Epithelial cell of proximal tubule (primary cell): Measurements from ENCODE around the gene TNIP1. TPM values are rescaled to one million over a fixed set of nuclear protein-coding genes. Genes with fewer than 3 reads are reported as not detected.

Source experiments
- DNase-seq: peaks from one replicate; pipeline ENCODE4 v3.0.0-alpha.2; 2011; ENCODE audit warnings: low read depth
- H3K4me3 ChIP-seq: 2 replicates; pipeline ENCODE4 v1.5.1; 2011; ENCODE audit warnings: low read depth, mild to moderate bottlenecking, low read length
- CTCF ChIP-seq: conservative IDR thresholded peaks from 2 replicates; pipeline ENCODE4 v1.5.1; 2012; ENCODE audit warnings: low read depth, mild to moderate bottlenecking, low read length
- total RNA-seq: library from RNA; depleted of rRNA; stranded (reverse); fragments of >200 nt; gene quantifications from 2 replicates; pipeline ENCODE4 v1.2.3, GENCODE V29; 2015

TNIP1 gene
- total RNA-seq, 1 donor from 2014 or later: 255 TPM

GRCh38 chr5:151066920-151067319 lies 13.9 kb downstream of the TNIP1 start:
- no peak for TF ChIP-seq CTCF
- H3K4me3 ChIP-seq: no peak overlapping the region
- DNase-seq: no peak

GRCh38 chr5:151065609-151066008 lies 15.2 kb downstream of the TNIP1 start:
- DNase-seq: no peak
- TF ChIP-seq CTCF: no peak
- no peak overlapping the region for H3K4me3 ChIP-seq

- no peak for TF ChIP-seq CTCF
- H3K4me3 ChIP-seq: no peak overlapping the region
- DNase-seq: no peak
Observed at GRCh38 chr5:151064916-151065499, 15.8 kb downstream of the TNIP1 start.

GRCh38 chr5:151063142-151063989 lies 17.5 kb downstream of the TNIP1 start:
- DNase-seq: no peak
- TF ChIP-seq CTCF: no peak
- no peak overlapping the region for H3K4me3 ChIP-seq

- no peak for TF ChIP-seq CTCF
- H3K4me3 ChIP-seq: no peak overlapping the region
- no peak for DNase-seq
Observed at GRCh38 chr5:151062405-151063141, 18.3 kb downstream of the TNIP1 start.

- H3K4me3 ChIP-seq: no peak overlapping the region
- DNase-seq: no peak
- TF ChIP-seq CTCF: no peak
Observed at GRCh38 chr5:151060742-151061141, 20.1 kb downstream of the TNIP1 start.
